Measurements from ENCODE around the gene ABCC1. TPM values are rescaled to one million over a fixed set of nuclear protein-coding genes. Genes with fewer than 3 reads are reported as not detected.

ABCC1 gene
- total and polyA plus RNA-seq, 2 of the 8 experiments (the other 6 are each of a cell fraction or from before 2014, with no cell fraction given) = 42.6 to 66.8 TPM

DNA sequence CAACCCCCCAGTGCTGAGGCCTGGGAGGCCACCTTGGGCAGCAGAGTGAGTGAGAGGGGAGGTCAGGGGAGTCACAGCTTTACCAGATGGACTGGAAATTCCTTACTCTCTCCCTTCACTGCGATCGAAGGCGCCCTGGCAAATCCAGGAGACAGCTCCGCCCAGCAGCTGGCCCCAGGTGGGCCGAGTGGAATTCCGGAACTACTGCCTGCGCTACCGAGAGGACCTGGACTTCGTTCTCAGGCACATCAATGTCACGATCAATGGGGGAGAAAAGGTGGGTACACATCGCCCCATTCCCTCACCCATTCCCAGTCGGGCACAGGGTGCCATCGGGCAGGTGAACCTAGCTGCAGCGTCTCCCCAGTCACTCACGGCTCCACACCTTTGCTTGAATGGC is 182.2 kb downstream of the ABCC1 start:
- no peak overlapping the region for H4K91ac ChIP-seq (replicated peaks; ENCODE audit: insufficient read length, low read length)
- H3K9me3 ChIP-seq (ENCODE audit: insufficient read depth in 2 of 2, low read depth in 1 of 2, low read length in 1 of 2) = no peaks in the 10 kb centered on the region
- 93% methylated on average over 15 of the region's 15 CpGs; no CpG with 5 or more reads in 1 of the 2 experiments for WGBS, 2 experiments (ENCODE audit: extremely low coverage in 1 of 2, insufficient coverage in 1 of 2, insufficient read length in 1 of 2, insufficient replicate concordance in 2 of 2, low coverage in 1 of 2, low lambda C conversion rate in 2 of 2, missing lambda C conversion rate in 1 of 2)
- no peak overlapping the region for H2AK5ac ChIP-seq (ENCODE audit: low read depth, low read length)
- no peak overlapping the region; the same call in 1 of the 2 replicates for H4K8ac ChIP-seq (ENCODE audit: extremely low read depth, insufficient read depth, low read length)
- no peaks in the 10 kb centered on the region; a peak in 1 of 4 replicates for H3K79me2 ChIP-seq (ENCODE audit: control insufficient read depth in 1 of 2, insufficient read depth in 2 of 2, low read length in 2 of 2)
- H2BK15ac ChIP-seq (ENCODE audit: low read length) = no peak overlapping the region
- no peak overlapping the region for H3K18ac ChIP-seq (ENCODE audit: extremely low read depth, low read length)
- no peaks in the 10 kb centered on the region for H3K23me2 ChIP-seq (ENCODE audit: low read depth, low read length)
- no peak overlapping the region for H2BK120ac ChIP-seq (replicated peaks; ENCODE audit: low read depth, low read length)
- H4K5ac ChIP-seq (ENCODE audit: insufficient read length, low read depth, low read length) = no peak overlapping the region
- no peak overlapping the region for H3K56ac ChIP-seq (replicated peaks; ENCODE audit: insufficient read length, low read depth, low read length)
- no peak overlapping the region for H2BK20ac ChIP-seq (ENCODE audit: low read length)
- H3K4me2 ChIP-seq (ENCODE audit: insufficient read depth in 1 of 2, low read depth in 2 of 2, low read length in 2 of 2) = no peak overlapping the region; a peak in 1 of 4 replicates
- no peak for DNase-seq (ENCODE audit: low read depth in 1 of 2, low spot score in 2 of 2)
- CTCF ChIA-PET (ENCODE audit: partially characterized antibody) = interaction anchor here (0.9 kb wide), 1 partner anchor 53 kb away, joined by 5 read pairs; no protein-coding TSS in a partner anchor
- no peaks in the 10 kb centered on the region for H3K27me3 ChIP-seq (replicated peaks in 1 of 4; ENCODE audit: control insufficient read depth in 3 of 4, extremely low read depth in 1 of 4, insufficient read depth in 3 of 4, low read length in 3 of 4)
- H3K4me1 ChIP-seq (replicated peaks in 1 of 4; ENCODE audit: control insufficient read depth in 3 of 4, insufficient read depth in 4 of 4, low read length in 3 of 4) = no peaks in the 10 kb centered on the region
- H3K79me1 ChIP-seq (ENCODE audit: low read depth, low read length) = no peaks in the 10 kb centered on the region
- H2AFZ ChIP-seq (ENCODE audit: low read length) = no peak overlapping the region
- no peak overlapping the region for H2BK12ac ChIP-seq (ENCODE audit: low read depth, low read length)
- POLR2A ChIA-PET (ENCODE audit: partially characterized antibody) = no interaction called here
- no peak overlapping the region for H3K4me3 ChIP-seq (ENCODE audit: extremely low read depth in 1 of 4, insufficient read depth in 2 of 4, low read depth in 3 of 4, low read length in 4 of 4)
- no peak overlapping the region for H3K27ac ChIP-seq (ENCODE audit: low read depth, low read length)
- H2BK5ac ChIP-seq (ENCODE audit: low read depth, low read length) = no peak overlapping the region; the same call in 1 of the 2 replicates
- no peak for FAIRE-seq
- H3K9ac ChIP-seq (replicated peaks in 1 of 4; ENCODE audit: extremely low read depth in 1 of 4, low read depth in 3 of 4, low read length in 3 of 4) = no peak overlapping the region
- no peak overlapping the region for H3K14ac ChIP-seq (ENCODE audit: insufficient read length)
- H3K4ac ChIP-seq (replicated peaks; ENCODE audit: insufficient read length, low read depth, low read length) = no peak overlapping the region
- TF ChIP-seq SAP30 (IDR thresholded peaks at IDR 0.05; ENCODE audit: insufficient read depth, insufficient replicate concordance, low read length) (no peak), KDM1A (IDR thresholded peaks at IDR 0.05; ENCODE audit: borderline replicate concordance, low read length) (no peak), GTF2F1 (IDR thresholded peaks at IDR 0.05; ENCODE audit: borderline replicate concordance, low read depth, low read length) (no peak), CEBPB (IDR thresholded peaks at IDR 0.05; ENCODE audit: low read depth, low read length) (no peak), RNF2 (IDR thresholded peaks at IDR 0.05; ENCODE audit: borderline replicate concordance, low read depth, low read length, missing control alignments, poor library complexity, severe bottlenecking) (no peak), TAF1 (IDR thresholded peaks at IDR 0.05; ENCODE audit: low read depth, low read length) (no peak), CHD2 (IDR thresholded peaks at IDR 0.05; ENCODE audit: low read length) (no peak), TAF7 (optimal IDR thresholded peaks at IDR 0.05; ENCODE audit: borderline replicate concordance, low read depth, low read length) (no peak), CTBP2 (IDR thresholded peaks at IDR 0.05; ENCODE audit: borderline replicate concordance, insufficient read depth, insufficient read length, low read length) (no peak), SIX5 (IDR thresholded peaks at IDR 0.05; ENCODE audit: low read depth, low read length) (no peak), RAD21 (IDR thresholded peaks at IDR 0.05 in 1 of 2, conservative IDR thresholded peaks at IDR 0.05 in 1 of 2; ENCODE audit: low read depth in 2 of 2, low read length in 2 of 2) (no peak), ASH2L (IDR thresholded peaks at IDR 0.05; ENCODE audit: low read length) (no peak)
- TF ChIP-seq, protein P1, sequence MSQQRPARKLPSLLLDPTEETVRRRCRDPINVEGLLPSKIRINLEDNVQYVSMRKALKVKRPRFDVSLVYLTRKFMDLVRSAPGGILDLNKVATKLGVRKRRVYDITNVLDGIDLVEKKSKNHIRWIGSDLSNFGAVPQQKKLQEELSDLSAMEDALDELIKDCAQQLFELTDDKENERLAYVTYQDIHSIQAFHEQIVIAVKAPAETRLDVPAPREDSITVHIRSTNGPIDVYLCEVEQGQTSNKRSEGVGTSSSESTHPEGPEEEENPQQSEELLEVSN (IDR thresholded peaks at IDR 0.05) = no peak
- peaks cover 15 to 63% (median 30%) of the 10 kb centered on the region in 4 experiments for H3K36me3 ChIP-seq (ENCODE audit: control insufficient read depth in 2 of 4, insufficient read depth in 4 of 4, low read length in 3 of 4)
- H4K20me1 ChIP-seq (replicated peaks in 1 of 2; ENCODE audit: control insufficient read depth in 1 of 2, insufficient read depth in 2 of 2, low read length in 2 of 2) = peaks cover 4% of the 10 kb centered on the region in 2 experiments
- no peak overlapping the region for H3K23ac ChIP-seq (ENCODE audit: insufficient read length)
